NCI-H128 (cell line): ENCODE results near the gene TXNDC2.
"Not testable (repeated sequence)": the region's sequence is repeated elsewhere in the genome, so short reads cannot be mapped to it uniquely, and the experiment has no call there.

Experiments used
- DNase-seq: peaks from one replicate; lab custom pipeline; 2025; ENCODE audit not compliant: unreplicated experiment; lab: John Stamatoyannopoulos, UW

The TXNDC2 gene

DNA sequence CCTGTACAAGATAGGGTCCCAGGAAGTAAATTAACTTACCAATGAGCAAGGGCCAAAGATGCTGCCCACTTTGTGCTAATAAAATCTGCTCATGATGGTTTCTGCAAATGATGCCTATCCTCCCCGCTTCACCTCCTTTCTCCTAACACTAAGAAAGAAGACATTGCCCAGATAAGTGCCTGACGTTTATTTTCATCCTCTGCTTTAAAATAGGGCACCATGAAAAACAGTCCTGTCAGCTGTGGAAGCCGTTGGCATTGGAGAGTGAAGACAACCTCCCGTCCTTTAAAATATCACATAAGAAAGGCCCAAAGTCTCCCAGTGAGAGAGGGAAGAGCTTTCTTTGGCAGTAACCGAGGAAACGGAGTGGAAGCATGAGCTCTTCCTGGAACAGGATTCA is 1.7 kb upstream of the TXNDC2 start:
- no peak for DNase-seq

DNA sequence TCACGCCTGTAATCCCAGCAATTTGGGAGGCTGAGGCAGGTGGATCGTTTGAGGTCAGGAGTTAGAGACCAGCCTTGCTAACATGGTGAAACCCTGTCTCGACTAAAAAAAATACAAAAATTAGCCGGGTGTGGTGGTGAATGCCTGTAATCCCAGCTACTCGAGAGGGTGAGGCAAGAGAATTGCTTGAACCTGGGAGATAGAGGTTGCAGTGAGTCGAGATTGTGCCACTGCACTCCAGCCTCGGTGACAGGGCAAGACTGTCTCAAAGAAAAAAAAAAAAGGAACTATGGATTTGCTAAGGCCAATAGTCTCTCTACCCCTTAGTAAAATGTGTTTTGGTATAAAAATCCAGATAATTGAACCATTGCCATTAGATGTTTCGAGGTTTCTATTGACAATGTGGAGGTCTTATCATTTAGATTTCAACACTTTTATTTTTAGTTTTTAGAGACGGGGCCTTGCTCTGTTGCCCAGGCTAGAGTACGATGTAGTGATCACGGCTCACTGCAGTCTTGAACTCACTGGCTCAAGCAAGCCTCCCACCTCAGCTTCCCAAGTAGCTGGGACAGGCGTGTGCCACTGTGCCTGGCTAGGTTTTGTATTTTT is 1.1 kb upstream of the TXNDC2 start:
- no peak for DNase-seq

DNA sequence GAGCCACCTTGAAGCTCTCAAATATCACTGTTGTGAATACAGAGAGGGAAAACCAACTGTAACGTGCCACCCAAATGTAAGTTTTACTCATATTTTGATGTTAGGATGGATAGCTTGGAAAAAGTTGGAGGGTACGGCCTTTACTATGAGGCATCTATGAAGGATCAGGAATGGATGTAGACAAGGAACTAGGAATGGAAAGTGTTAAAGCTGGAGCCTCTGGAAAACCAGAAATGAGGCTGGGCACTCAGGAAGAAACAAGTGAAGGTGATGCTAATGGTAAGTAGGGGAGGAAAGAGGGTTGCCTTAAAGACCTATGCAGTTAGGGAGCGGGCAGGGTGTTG is 204 bp downstream of the TXNDC2 start:
- DNase-seq: no peak

DNA sequence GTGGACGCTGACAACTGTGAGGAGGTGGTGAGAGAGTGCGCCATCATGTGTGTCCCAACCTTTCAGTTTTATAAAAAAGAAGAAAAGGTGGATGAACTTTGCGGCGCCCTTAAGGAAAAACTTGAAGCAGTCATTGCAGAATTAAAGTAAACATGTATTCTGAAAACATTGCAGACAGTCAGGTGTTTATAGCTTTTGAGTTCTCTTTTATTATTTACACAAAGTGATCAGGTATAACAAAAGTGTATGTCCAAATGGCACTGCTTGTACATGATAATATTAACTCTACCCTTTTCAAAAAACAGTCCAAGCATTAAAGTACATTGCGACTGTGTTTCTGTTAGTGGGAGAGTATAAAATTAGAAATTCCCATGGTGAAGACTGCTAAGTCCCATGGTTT is 2.2 kb downstream of the TXNDC2 start:
- no peak for DNase-seq

DNA sequence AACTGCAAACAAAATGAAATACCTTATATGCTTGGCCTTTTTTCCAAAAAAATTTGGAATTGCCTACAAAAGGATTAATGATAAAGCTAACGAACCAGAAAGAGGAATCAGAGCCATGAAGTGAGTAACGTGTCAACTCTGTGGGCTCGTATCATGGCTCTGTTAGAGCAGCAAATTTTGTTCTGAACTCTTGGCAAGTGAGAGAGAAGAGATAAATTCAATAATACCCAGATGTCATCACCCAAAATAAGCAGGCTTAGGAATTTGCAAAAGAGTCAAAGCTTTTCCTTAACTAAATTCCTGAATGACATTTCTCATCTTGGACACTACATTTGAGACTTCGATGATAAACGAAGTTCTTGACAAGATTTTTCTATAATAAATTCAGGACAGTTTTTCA is 4.4 kb downstream of the TXNDC2 start:
- DNase-seq: no peak

DNA sequence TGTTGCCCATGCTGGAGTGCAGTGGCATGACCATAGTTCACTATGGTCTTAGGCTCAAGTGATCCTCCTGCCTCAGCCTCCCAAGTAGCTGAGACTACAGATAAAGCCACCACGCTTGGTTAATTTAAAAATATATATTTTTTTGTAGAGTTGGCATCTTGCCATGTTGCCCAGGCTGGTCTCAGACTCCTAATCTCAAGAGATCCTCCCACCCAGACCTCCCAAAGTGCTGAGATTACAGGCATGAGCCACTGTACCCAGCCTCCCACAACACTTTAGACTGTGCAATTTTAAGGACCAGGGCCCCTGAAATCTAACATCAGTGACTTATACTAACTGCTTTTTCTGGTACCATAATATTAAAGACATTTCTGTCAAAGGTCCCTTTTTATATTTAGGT is 5.2 kb downstream of the TXNDC2 start:
- DNase-seq: no peak

DNA sequence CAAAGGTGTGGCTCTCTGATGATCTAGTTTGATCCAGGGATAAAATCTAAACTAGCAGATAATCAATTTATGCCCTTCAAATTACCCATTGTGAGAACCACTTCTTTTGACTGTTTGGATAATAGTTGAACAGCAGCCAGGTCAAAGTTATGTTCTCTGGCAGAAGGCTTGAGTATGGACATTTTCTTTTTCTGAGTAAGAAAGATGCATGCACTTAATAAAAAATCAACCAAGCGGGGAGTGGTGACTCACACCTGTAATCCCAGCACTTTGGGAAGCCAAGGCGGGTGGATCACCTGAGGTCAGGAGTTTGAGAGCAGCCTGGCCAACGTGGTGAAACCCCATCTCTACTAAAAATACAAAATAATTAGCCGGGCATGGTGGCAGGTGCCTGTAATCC is 5.7 kb downstream of the TXNDC2 start:
- not testable (repeated sequence) for DNase-seq

DNA sequence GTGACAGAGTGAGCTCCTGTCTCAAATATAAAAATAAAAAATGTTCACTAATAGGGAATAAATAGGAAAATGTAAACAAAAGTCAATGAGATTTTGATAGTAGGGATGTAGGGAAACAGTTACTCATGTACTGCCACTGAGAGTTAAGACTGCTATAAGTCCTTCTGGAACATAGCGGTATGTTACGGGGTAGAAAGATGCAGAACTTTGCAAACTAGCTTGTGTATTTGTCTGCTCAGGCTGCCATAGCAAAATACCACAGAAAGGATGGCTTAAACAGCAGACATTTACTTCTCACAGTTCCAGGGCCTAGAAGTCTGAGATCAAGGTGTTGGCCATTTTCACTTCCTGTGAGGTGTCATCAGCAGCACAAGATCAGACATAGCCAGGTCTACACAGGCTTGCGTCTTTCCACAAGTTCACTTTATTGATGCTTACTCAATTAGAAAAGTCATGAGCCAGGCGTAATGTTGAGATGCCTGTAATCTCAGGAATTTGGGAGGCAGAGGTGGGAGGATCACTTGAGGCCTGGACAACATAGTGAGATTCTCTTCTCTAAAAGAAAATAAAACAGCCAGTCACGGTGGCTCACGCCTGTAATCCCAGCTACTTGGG is 8.8 kb downstream of the TXNDC2 start:
- DNase-seq: no peak

DNA sequence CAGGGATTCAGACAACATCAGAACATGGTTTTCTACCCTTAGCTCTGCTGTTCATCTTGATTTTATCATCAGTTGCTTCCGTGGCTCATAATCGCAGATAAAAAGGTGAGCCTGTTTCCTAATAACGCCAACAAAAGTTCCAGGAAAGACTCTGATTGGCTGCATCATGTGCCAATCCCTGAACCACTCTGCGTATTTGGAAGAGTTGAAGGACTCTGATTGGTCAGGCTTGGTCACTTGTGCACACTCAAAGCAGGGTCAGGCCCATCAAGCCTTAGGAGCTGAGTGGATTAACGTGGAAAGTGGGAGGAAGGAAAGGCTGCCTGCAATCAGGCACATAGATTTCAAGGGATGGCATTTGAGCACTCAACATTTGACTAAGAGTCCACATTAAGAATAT is 11.4 kb downstream of the TXNDC2 start:
- no peak for DNase-seq

DNA sequence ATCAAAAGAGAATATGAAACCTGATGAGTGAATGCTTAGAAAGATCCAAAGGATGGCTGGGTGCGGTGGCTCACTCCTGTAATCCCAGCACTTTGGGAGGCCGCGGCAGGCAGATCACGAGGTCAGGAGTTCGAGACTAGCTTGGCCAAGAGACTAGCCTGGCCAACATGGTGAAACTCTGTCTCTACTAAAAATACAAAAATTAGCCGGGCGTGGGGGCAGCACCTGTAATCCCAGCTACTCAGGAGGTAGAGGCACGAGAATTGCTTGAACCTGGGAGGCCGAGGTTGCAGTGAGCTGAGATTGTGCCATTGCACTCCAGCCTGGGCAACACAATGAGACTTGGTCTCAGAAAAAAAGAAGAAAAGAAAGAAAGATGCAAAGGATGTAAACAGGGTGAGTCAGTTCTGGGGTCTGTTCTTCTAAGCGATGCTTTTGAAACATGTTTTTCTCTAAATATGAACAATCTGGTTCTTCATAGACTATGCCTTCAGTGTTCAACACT is 12.1 kb downstream of the TXNDC2 start:
- not testable (repeated sequence) for DNase-seq

DNA sequence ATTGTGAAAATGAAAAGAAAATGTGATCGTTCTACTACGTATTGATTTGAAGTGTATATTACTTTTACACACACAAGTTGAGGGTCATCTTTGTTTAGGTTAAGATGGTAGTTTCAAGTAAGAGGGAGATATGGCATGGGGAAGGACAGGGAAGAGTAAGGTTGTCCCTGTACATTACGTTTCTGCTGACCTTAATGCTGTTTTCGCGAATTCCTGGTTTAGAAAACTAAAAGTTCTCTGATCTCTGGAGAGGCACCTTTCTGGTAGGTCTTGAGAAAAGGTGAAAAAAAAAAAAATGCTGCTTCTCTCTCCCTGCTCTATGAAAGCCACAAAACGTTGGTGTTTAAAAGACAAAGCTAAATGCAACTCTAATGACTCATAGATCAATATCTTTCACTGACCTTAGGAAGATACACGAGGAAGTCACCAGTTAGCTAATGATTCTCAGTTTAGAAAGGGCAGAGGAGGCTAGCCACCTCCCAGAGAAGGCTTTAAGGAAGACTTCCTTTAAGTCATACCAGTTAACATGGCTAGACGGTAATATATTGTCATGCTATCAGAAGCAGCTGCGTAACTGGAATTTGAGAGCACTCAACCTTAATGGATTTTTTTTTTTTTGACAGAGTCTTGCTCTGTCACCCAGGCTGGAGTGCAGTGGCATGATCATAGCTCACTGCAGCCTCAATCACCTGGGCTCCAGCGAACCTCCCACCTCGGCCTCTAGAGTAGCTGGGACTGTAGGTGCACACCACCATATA is 13.2 kb downstream of the TXNDC2 start:
- DNase-seq: no peak

DNA sequence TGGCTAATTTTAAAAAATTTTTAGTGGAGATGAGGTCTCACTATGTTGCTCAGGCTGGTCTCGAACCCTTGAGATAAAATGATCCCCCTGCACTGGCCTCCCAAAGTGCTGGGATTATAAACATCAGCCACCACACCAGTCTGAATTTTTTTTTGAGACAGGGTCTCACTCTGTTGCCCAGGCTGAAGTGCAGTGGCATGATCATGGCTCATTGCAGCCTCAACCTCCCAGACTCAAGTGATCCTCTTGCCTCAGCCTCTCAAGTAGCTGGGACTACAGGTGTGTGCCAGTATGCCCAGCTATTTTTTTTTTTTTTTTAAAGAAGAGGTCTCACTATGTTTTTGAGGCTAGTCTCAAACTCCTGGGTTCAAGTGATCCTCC is 13.8 kb downstream of the TXNDC2 start:
- not testable (repeated sequence) for DNase-seq

DNA sequence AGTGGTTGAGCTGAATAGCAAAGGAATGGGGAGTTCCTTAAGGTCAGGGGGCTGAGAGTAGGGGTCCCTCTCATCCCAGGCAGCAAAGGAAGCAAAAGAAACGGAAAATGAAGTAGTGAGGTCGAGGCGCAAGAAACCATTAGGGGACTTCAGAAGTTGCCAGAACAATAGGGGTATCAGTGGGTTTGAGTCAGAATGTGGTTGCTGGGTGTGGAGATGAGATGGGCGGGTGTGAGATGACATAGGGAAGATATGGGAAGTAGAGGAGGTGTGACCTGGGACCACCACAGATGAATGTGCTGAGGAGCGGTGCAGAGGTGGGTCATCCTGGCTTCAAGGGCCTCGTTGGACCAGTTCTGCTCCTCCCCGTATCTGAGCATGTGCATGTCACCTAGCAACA is 14.9 kb downstream of the TXNDC2 start:
- DNase-seq: no peak

DNA sequence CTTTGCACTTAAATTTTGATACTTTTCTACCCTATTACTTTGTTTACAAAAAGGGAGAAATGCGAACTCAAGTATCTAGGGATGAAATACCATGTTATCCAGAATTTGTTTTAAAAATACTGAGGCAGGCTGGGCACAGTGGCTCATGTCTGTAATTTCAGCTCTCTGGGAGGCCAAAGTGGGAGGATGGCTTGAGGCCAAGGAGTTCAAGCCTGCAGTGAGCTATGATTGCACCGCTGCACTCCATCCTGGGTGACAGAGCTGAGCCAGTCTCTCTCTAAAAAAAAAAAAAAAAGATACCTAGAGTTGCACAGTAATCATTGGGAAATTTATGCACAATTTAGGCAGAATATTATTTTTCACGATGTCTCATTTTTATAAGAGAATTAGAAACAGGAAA is 15.6 kb downstream of the TXNDC2 start:
- no peak for DNase-seq

DNA sequence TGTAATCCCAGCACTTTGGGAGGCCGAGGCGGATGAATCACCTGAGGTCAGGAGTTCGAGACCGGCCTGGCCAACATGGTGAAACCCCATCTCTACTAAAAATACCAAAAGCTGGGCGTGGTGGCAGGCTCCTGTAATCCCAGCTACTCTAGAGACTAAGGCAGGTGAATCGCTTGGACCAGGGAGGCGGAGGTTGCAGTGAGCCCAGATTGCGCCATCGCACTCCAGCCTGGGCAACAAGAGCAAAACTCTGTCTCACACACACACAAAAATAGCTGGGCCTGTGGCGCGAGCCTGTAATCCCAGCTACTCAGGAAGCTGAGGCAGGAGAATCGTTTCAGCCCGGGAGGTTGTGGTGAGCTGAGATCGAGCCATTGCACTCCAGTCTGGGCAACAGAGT is 16.5 kb downstream of the TXNDC2 start:
- not testable (repeated sequence) for DNase-seq

DNA sequence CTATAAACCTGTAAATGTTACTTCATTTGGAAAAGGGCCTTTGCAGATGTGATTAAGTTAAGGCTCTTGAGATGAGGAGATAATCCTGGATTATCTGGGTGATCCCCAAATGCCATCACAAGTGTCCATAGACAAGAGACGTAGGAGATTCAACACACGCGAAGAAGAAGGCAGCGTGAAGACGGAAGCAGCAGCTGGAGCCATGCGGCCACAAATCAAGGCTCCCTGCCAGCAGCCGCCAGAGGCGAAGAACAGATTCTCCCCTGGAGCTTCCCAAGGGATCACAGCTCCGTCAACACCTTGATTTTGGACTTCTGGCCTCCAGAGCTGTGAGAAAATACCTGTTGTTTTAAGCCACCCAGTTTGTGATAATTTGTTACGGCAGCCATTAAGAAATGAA is 17.1 kb downstream of the TXNDC2 start:
- no peak for DNase-seq

DNA sequence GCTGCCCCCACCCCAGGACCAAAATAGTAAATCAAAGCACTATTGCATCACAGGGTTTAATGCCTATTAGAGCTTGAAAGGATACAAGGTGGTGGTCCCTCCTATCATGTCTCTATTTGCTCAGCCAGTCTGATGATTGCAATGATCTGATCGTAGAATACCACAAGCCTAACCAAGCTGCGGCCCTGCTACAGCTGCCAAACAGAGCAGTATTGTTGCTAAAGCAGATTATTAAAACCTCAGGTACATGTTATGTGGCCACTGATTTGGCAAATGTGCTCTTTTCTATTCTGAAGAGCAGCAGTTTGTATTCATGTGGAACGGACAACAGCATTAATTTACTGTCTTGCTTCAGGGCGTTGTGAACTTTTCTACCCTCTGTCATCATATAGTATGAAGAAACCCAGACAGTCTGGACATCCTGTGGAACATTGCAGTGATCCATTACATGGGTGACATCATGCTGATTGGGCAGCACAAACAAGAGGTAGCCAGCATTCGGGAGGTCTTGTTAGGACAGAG is 19.7 kb downstream of the TXNDC2 start:
- DNase-seq: no peak

DNA sequence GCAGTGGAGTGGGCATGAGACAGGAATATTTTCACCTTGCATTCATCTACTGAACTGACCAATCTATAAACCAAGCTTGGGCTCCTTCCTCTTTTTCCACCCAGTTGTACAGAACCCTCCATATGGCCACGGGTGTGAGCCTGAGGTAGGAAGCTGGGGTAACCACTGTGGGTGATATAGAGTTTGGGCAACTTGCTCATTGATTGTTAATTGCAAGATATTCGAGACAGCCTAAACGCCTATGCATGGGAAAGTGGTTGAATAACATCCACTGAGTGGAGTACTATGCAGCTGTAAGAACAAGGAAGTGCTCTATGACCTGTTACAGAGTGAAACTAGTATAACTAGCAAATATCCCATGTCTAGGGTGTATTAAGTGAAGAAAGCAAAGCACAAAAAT is 20.7 kb downstream of the TXNDC2 start:
- DNase-seq: no peak

DNA sequence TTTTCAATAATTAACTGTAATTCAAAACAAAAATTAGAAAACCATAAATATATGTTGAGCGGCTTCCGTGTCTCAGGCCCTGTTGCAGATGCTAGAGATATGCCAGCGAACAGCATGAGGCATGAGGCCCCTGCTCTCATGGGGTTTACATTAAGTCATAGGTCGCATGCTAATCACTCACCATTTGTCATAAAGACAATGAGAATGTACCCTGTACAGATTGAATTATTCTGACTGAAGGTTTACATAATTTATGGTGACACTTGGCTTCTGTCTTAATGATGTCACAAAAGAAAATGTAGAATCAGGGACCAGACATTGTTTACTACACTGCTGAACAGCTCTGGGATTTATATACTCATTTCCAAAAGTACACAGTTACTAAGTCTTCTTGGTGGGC is 22.1 kb downstream of the TXNDC2 start:
- no peak for DNase-seq

DNA sequence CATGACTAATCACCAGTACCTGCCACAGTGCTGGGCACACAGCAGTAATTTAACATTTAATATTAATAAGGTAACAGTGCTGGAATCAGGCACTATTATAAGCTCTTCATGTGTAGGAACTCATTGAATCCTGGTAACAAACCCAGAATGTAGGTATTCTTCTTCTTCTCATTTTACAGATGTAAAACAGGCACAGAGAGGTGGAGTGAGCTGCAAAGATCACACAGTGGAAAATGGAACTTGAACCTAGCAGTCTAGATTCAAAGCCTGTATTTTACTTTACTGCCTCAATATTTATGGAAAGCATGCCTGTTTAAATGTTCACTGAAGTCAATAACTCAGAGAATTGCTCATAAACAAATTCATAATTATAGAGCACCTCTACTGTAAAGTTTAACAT is 24.3 kb downstream of the TXNDC2 start:
- no peak for DNase-seq

DNA sequence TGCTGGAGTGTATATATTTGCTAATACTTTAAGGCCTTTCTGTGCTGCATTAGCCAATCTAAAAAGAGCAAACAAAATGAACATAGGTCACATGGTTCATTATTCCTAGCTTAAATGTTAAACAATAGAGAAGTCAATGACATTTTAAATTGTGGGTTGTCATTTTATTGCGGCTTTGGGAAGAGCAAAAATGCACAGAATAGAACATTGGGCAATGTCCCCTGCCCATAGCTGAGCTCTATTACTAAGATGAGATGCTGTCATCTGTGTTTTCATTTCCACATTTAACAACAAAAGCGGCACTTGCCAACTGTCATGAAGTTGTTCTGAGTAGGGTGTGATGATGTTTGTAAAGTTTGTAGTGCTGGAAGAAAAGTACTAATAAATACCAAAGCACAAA is 24.9 kb downstream of the TXNDC2 start:
- no peak for DNase-seq

DNA sequence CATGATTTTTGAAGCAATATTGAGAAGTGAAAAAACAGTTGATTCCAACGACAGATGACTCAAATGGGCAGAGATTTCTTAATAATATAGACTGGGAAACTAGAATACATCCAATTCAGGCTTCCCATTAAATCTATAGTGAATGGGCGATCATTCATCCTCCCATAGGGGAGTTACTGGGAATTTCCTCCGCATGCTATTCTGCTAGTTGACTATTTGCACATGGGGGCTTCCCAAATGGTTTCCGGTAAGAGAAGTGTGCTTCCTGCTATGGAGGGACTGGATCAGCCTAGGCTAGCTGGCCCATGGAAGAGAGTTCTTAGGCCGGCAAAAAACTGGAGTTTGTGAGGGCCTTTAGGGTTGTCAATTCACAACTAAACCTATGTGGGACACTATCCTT is 25.5 kb downstream of the TXNDC2 start:
- no peak for DNase-seq
